Tibial nerve (tissue), 4 donors: ENCODE results near the gene ACOT11.

Source experiments
- EP300 ChIP-seq, 2 donors: sonication (generic); formaldehyde crosslinking; IDR thresholded peaks; one replicate each; pipeline ENCODE4 v1.6.1; 2017; ENCODE audit warnings: antibody characterized with exemption in 2 of 2, mild to moderate bottlenecking in 1 of 2
- POLR2A ChIP-seq, 2 donors: fragments of 450-650 bp; IDR thresholded peaks; one replicate each; pipeline ENCODE4 v1.6.1; 2017; ENCODE audit warnings: antibody characterized with exemption in 2 of 2, mild to moderate bottlenecking in 2 of 2, moderate library complexity in 2 of 2
- TF ChIP-seq, protein P1 (sequence below), 5 experiments: fragments of 200-600 bp in 3 of 5; fragments of 450-650 bp in 2 of 5; sonication (generic) in 3 of 5; IDR thresholded peaks; one replicate each; pipeline ENCODE4 v1.5.1; 2016 to 2019; ENCODE audit warnings: antibody characterized with exemption in 5 of 5, mild to moderate bottlenecking in 3 of 5, moderate library complexity in 2 of 5

- TF ChIP-seq, protein P1, sequence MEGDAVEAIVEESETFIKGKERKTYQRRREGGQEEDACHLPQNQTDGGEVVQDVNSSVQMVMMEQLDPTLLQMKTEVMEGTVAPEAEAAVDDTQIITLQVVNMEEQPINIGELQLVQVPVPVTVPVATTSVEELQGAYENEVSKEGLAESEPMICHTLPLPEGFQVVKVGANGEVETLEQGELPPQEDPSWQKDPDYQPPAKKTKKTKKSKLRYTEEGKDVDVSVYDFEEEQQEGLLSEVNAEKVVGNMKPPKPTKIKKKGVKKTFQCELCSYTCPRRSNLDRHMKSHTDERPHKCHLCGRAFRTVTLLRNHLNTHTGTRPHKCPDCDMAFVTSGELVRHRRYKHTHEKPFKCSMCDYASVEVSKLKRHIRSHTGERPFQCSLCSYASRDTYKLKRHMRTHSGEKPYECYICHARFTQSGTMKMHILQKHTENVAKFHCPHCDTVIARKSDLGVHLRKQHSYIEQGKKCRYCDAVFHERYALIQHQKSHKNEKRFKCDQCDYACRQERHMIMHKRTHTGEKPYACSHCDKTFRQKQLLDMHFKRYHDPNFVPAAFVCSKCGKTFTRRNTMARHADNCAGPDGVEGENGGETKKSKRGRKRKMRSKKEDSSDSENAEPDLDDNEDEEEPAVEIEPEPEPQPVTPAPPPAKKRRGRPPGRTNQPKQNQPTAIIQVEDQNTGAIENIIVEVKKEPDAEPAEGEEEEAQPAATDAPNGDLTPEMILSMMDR (IDR thresholded peaks at IDR 0.05) = no peak
- no peak for TF ChIP-seq POLR2A (IDR thresholded peaks at IDR 0.05)
- TF ChIP-seq EP300 (IDR thresholded peaks at IDR 0.05) = no peak
Measured at GRCh38 chr1:54551891-54552290, 3.9 kb downstream of the ACOT11 start.
